DND-41 (cell line): ENCODE results near the gene ESYT3.

ENCODE experiments used
- EZH2 ChIP-seq: IDR thresholded peaks from 3 replicates; pipeline ENCODE4 v1.6.1; 2012; ENCODE audit warnings: borderline replicate concordance, low read depth, mild to moderate bottlenecking, moderate library complexity, low read length, inconsistent platforms; ENCODE audit not compliant: severe bottlenecking
- TF ChIP-seq, protein P1 (sequence below): IDR thresholded peaks from 2 replicates; pipeline ENCODE4 v1.5.1; 2012; ENCODE audit warnings: borderline replicate concordance, low read length, moderate library complexity, mild to moderate bottlenecking; ENCODE audit not compliant: poor library complexity, severe bottlenecking; ENCODE audit errors: extremely low read depth

DNA sequence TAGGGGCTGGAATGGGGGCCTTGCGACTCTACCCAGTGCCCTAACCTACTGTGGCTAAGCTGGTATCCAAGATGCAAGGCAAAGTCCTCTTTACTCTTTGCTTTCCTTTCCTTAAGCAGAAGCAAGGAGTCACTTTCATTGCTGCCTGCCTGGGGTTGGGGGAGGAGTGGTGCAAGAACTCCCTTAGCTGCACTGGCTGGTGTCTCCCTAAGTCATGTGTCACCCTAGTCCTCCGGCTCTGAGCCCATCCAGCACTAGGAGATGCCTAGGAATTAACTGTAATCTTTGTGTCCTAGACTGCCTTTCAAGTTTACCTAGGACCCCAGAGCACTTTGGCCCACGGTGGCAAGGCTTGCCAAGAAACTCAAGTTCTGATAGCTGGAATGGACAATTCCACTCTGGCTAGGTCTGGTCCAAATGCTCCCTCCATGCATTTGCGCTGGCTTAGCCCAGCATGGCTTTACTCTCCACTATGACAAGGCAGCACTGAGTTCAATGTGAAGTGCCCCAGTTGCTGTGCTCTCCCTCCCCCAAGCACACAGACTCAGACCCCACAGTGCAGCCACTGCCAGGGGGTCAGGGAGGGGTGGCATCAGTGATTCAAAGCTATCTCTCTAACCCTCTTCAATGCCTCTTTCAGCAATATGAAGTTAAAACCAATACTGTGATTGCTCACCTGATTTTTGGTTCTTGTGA is 58.7 kb downstream of the ESYT3 start:
- TF ChIP-seq, protein P1, sequence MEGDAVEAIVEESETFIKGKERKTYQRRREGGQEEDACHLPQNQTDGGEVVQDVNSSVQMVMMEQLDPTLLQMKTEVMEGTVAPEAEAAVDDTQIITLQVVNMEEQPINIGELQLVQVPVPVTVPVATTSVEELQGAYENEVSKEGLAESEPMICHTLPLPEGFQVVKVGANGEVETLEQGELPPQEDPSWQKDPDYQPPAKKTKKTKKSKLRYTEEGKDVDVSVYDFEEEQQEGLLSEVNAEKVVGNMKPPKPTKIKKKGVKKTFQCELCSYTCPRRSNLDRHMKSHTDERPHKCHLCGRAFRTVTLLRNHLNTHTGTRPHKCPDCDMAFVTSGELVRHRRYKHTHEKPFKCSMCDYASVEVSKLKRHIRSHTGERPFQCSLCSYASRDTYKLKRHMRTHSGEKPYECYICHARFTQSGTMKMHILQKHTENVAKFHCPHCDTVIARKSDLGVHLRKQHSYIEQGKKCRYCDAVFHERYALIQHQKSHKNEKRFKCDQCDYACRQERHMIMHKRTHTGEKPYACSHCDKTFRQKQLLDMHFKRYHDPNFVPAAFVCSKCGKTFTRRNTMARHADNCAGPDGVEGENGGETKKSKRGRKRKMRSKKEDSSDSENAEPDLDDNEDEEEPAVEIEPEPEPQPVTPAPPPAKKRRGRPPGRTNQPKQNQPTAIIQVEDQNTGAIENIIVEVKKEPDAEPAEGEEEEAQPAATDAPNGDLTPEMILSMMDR: no peak
- no peak for TF ChIP-seq EZH2
